CD14-positive monocyte (primary cell): ENCODE results near the gene EMILIN1. TPM values are rescaled to one million over a fixed set of nuclear protein-coding genes. Genes with fewer than 3 reads are reported as not detected.

Experiments
- DNase-seq, 3 donors: peaks; one replicate each; pipeline ENCODE4 v3.0.0-alpha.2; 2011 to 2022
- H2AFZ ChIP-seq: 2 replicates; pipeline ENCODE4 v1.6.0; 2012; ENCODE audit warnings: mild to moderate bottlenecking, low read depth, low read length, inconsistent platforms; ENCODE audit not compliant: insufficient read depth, poor library complexity, severe bottlenecking
- H3K27ac ChIP-seq, 2 donors: 1 replicate in 1 of 2; 2 replicates in 1 of 2; pipeline ENCODE4 v1.5.1; 2012 to 2013; ENCODE audit warnings: low read length in 2 of 2, control low read depth in 1 of 2, inconsistent platforms in 1 of 2, low read depth in 1 of 2, mild to moderate bottlenecking in 1 of 2
- H3K27me3 ChIP-seq, 2 donors: one replicate each; pipeline versions ENCODE4 v1.6.0 to v1.6.1; 2011 to 2013; ENCODE audit warnings: low read length in 2 of 2; ENCODE audit not compliant: control insufficient read depth in 2 of 2, insufficient read depth in 2 of 2
- H3K36me3 ChIP-seq, 2 donors: replicated peaks in 1 of 2; 1 replicate in 1 of 2; 2 replicates in 1 of 2; pipeline versions ENCODE4 v1.5.1 to v1.6.1; 2012 to 2013; ENCODE audit warnings: low read length in 2 of 2, control low read depth in 1 of 2, inconsistent platforms in 1 of 2, mild to moderate bottlenecking in 1 of 2; ENCODE audit not compliant: insufficient read depth in 2 of 2, control insufficient read depth in 1 of 2
- H3K4me1 ChIP-seq, 2 donors: 1 replicate in 1 of 2; 2 replicates in 1 of 2; pipeline versions ENCODE4 v1.5.1 to v1.6.1; 2012 to 2013; ENCODE audit warnings: low read length in 2 of 2, control low read depth in 1 of 2, inconsistent platforms in 1 of 2, mild to moderate bottlenecking in 1 of 2, moderate library complexity in 1 of 2; ENCODE audit not compliant: insufficient read depth in 2 of 2, control insufficient read depth in 1 of 2
- H3K4me2 ChIP-seq: replicated peaks from 2 replicates; pipeline ENCODE3; 2012; ENCODE audit warnings: low read length, moderate library complexity, mild to moderate bottlenecking; ENCODE audit not compliant: poor library complexity, severe bottlenecking; ENCODE audit errors: extremely low read depth
- H3K4me3 ChIP-seq, 3 experiments: fragments of 200-600 bp in 1 of 3; sonication (generic) in 1 of 3; replicated peaks in 1 of 3; 1 replicate in 2 of 3; 2 replicates in 1 of 3; pipeline ENCODE4 v1.5.1; 2011 to 2013; ENCODE audit warnings: low read length in 3 of 3, mild to moderate bottlenecking in 3 of 3, control low read depth in 2 of 3, low read depth in 2 of 3, inconsistent platforms in 1 of 3, moderate library complexity in 1 of 3
- H3K79me2 ChIP-seq: 2 replicates; pipeline ENCODE4 v1.6.0; 2012; ENCODE audit warnings: mild to moderate bottlenecking, control low read depth, inconsistent platforms, low read length, moderate library complexity; ENCODE audit not compliant: insufficient read depth
- H3K9ac ChIP-seq: 2 replicates; pipeline ENCODE4 v1.6.0; 2017; ENCODE audit warnings: low read length, mild to moderate bottlenecking; ENCODE audit not compliant: insufficient read depth, poor library complexity, severe bottlenecking
- H3K9me3 ChIP-seq, 2 donors: replicated peaks in 1 of 2; 1 replicate in 1 of 2; 2 replicates in 1 of 2; pipeline versions ENCODE4 v1.5.1 to v1.6.1; 2012 to 2013; ENCODE audit warnings: low read length in 2 of 2, control low read depth in 1 of 2; ENCODE audit not compliant: control insufficient read depth in 1 of 2, insufficient read depth in 1 of 2
- H4K20me1 ChIP-seq: 2 replicates; pipeline ENCODE4 v1.6.0; 2012; ENCODE audit warnings: mild to moderate bottlenecking, low read length, control low read depth, moderate library complexity; ENCODE audit not compliant: insufficient read depth
- H3K27ac Mint-ChIP-seq, 7 donors: one replicate each; pipeline ENCODE4 v1.8.0; 2020; ENCODE audit warnings: mild to moderate bottlenecking in 7 of 7, mixed read lengths in 7 of 7, moderate library complexity in 6 of 7, inconsistent platforms in 2 of 7
- H3K27me3 Mint-ChIP-seq, 3 donors: one replicate each; pipeline ENCODE4 v1.8.0; 2021 to 2022; ENCODE audit warnings: low read depth in 3 of 3, mild to moderate bottlenecking in 3 of 3, mixed read lengths in 3 of 3, moderate library complexity in 3 of 3, inconsistent platforms in 1 of 3
- H3K36me3 Mint-ChIP-seq, 2 donors: one replicate each; pipeline ENCODE4 v1.8.0; 2020; ENCODE audit warnings: mixed read lengths in 2 of 2, inconsistent platforms in 1 of 2, mild to moderate bottlenecking in 1 of 2
- H3K4me1 Mint-ChIP-seq: one replicate; pipeline ENCODE4 v1.8.0; 2020; ENCODE audit warnings: mild to moderate bottlenecking, mixed read lengths
- H3K4me3 Mint-ChIP-seq, 2 donors: one replicate each; pipeline ENCODE4 v1.8.0; 2020; ENCODE audit warnings: mild to moderate bottlenecking in 2 of 2, mixed read lengths in 2 of 2, moderate library complexity in 1 of 2
- H3K9me3 Mint-ChIP-seq, 7 donors: one replicate each; pipeline ENCODE4 v1.8.0; 2020 to 2022; ENCODE audit warnings: mixed read lengths in 7 of 7, mild to moderate bottlenecking in 6 of 7, moderate library complexity in 6 of 7, inconsistent platforms in 2 of 7
- WGBS: methylation state at CpG from one replicate; pipeline ENCODE4 v1.1.5; 2013; ENCODE audit warnings: missing lambda C conversion rate; ENCODE audit not compliant: insufficient coverage; 5-methylcytosine and 5-hydroxymethylcytosine counted together
- intact Hi-C, 2 donors: fragments of 100-400 bp; cut with micrococcal nuclease; formaldehyde crosslinking; loops; one replicate each; pipeline versions ENCODE4 v1.15.0 to v1.15.1; 2023
- polyA plus RNA-seq, 3 donors: library from polyadenylated mRNA; depleted of rRNA in 1 of 3; unstranded in 2 of 3; stranded (reverse) in 1 of 3; fragments of 300-500 nt in 2 of 3; fragments of >200 nt in 1 of 3; fragmentation: Illumina TruSeq in 2 of 3; gene quantifications; 1 replicate in 2 of 3; 2 replicates in 1 of 3; pipeline ENCODE4 v1.2.3, GENCODE V29; 2012 to 2021
- TF ChIP-seq, protein P1 (sequence below): fragments of 200-600 bp; IDR thresholded peaks from one replicate; pipeline ENCODE4 v1.8.0; 2022; ENCODE audit warnings: antibody characterized with exemption, mild to moderate bottlenecking

EMILIN1 gene
- polyA plus RNA-seq, 3 donors, result 0.43 to 1.0 (median 0.44) TPM

DNA sequence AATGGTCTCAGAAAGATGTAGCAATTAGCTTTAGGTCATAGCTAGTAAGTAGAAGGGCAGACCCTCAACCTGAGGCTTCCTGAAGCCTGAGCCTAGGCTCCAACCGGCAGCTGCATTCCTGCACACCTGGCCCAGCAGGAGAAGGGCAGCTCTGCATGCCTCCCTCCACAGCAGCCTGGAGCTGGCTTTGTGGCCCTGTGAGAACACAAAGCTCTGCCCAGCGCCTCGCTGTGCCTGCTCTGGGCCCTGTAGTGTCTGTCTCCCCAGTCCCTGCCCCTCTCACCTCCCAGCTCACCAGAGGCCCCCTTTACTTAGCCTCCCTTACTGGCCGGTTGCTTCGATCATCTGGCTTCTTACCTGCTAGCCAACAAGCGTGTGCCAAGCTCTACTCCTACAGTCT lies 39.0 kb upstream of the EMILIN1 start:
- Mint-ChIP-seq H3K4me1 (peaks cover 4% of the 10 kb centered on the region), H3K27ac (no peak overlapping the region), H3K4me3 (no peak overlapping the region), H3K9me3 (no peaks in the 10 kb centered on the region), H3K36me3 (peaks cover 77 to 82% of the 10 kb centered on the region in 2 donors), H3K27me3 (no peaks in the 10 kb centered on the region)
- no peaks in the 10 kb centered on the region for H3K27me3 ChIP-seq
- 94% methylated on average over 2 of the region's 6 CpGs for WGBS
- peaks cover 0 to 1% of the 10 kb centered on the region in 2 donors for H3K4me1 ChIP-seq
- H3K4me3 ChIP-seq, result no peak overlapping the region
- intact Hi-C loops, result no loop called here
- H3K27ac ChIP-seq, result no peak overlapping the region
- no peak overlapping the region for H3K4me2 ChIP-seq
- H3K36me3 ChIP-seq, result peaks cover 74 to 87% of the 10 kb centered on the region in 2 donors
- no peak for DNase-seq
- H4K20me1 ChIP-seq, result peaks cover 8% of the 10 kb centered on the region
- peaks cover 15% of the 10 kb centered on the region for H3K79me2 ChIP-seq
- TF ChIP-seq, protein P1, sequence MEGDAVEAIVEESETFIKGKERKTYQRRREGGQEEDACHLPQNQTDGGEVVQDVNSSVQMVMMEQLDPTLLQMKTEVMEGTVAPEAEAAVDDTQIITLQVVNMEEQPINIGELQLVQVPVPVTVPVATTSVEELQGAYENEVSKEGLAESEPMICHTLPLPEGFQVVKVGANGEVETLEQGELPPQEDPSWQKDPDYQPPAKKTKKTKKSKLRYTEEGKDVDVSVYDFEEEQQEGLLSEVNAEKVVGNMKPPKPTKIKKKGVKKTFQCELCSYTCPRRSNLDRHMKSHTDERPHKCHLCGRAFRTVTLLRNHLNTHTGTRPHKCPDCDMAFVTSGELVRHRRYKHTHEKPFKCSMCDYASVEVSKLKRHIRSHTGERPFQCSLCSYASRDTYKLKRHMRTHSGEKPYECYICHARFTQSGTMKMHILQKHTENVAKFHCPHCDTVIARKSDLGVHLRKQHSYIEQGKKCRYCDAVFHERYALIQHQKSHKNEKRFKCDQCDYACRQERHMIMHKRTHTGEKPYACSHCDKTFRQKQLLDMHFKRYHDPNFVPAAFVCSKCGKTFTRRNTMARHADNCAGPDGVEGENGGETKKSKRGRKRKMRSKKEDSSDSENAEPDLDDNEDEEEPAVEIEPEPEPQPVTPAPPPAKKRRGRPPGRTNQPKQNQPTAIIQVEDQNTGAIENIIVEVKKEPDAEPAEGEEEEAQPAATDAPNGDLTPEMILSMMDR, result no peak
- no peak overlapping the region for H3K9ac ChIP-seq
- no peaks in the 10 kb centered on the region for H3K9me3 ChIP-seq
- H2AFZ ChIP-seq, result no peak overlapping the region

DNA sequence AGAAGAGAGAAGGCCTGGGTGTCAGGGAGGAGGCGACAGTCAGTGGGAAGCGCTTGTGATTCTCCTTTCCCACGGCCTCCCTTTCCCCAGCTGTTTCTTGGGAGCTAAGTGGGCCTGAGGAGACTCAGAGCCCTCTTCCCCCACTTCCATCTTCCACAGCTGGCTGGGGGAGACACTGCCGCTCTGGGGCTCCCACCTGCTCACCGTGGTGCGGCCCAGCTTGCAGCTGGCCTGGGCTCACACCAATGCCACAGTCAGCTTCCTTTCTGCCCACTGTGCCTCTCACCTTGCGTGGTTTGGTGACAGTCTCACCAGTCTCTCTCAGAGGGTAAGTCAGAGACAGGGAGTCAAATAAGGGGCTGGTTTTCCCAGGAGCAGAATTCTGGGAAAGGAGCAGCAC lies 38.5 kb upstream of the EMILIN1 start:
- H4K20me1 ChIP-seq, result peaks cover 8% of the 10 kb centered on the region
- Mint-ChIP-seq H3K27ac (peak overlapping the region in 1 of 7 donors; percentile 15), H3K4me1 (peaks cover 2% of the 10 kb centered on the region), H3K36me3 (peaks cover 76 to 82% of the 10 kb centered on the region in 2 donors), H3K4me3 (no peak overlapping the region), H3K9me3 (no peaks in the 10 kb centered on the region), H3K27me3 (no peaks in the 10 kb centered on the region)
- DNase-seq, result no peak
- H3K27ac ChIP-seq, result no peak overlapping the region
- no peaks in the 10 kb centered on the region for H3K4me1 ChIP-seq
- no peak overlapping the region for H3K9ac ChIP-seq
- TF ChIP-seq, protein P1, result no peak
- H3K27me3 ChIP-seq, result no peaks in the 10 kb centered on the region
- WGBS, result 92% methylated on average over 2 of the region's 7 CpGs
- H3K4me3 ChIP-seq, result no peak overlapping the region
- peaks cover 74 to 84% of the 10 kb centered on the region in 2 donors for H3K36me3 ChIP-seq
- H3K4me2 ChIP-seq, result no peak overlapping the region
- intact Hi-C loops, result no loop called here
- no peak overlapping the region for H2AFZ ChIP-seq
- no peaks in the 10 kb centered on the region for H3K9me3 ChIP-seq
- peaks cover 10% of the 10 kb centered on the region for H3K79me2 ChIP-seq
